NCI-H1694 (cell line): ENCODE measurements around the gene SVBP.
"Not testable (repeated sequence)": the region's sequence is repeated elsewhere in the genome, so short reads cannot be mapped to it uniquely, and the experiment has no call there.

ENCODE experiments used
- DNase-seq: peaks from one replicate; lab custom pipeline; 2025; lab: John Stamatoyannopoulos, UW

SVBP gene

DNA sequence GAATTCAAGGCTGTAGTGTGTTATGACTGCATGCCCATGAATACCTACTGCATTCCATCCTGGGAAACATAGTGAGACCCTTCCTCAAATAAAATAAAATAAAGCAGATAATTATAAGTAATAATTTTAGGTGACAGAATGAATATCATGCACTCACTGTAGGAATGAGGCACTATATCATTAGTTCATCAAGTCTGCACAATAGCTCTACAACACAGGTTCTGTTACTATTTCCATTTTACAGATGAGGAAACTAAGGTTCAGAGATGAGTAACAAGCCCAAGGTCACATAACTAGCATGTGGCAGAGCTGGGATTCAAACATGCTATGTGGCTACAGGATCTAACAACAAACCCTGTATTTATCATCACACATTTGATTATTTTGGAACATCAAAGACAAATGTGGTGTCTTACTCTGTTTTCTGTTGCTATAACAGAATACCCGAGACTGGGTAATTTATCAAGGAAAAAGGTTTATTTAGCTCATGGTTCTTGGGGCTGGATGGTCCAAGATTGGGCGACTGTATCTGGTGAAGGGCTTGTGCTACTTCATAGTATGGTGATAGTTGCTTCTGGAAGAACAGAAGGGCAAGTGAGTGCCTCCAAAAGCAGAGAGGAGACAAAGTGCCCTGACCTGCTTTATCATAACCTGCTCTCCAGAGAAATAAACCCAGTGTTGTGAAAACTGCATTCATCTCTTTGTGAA, 24.4 kb upstream of the SVBP start:
- DNase-seq = no peak

DNA sequence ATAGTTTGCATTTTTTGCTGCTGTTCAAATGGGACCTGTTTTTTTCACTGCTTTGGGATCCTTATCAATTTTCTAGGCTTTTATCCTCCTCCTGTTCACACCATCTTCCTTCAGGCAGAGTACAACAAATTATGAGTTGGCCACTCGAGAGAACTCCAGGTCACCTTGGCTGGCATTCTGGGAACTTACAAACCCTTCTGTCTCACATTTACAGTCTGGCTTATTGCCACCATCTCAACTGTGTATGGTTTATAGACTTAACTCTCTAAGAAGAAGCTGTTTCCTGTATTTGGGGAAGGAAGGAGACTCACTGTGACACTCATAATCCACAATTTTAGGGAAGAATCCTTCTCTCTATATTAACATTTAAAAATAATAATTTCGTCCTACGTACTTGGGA, 23.8 kb upstream of the SVBP start:
- DNase-seq = no peak

- DNase-seq = no peak
Observed at GRCh38 chr1:42838482-42839190, 21.4 kb upstream of the SVBP start.

DNA sequence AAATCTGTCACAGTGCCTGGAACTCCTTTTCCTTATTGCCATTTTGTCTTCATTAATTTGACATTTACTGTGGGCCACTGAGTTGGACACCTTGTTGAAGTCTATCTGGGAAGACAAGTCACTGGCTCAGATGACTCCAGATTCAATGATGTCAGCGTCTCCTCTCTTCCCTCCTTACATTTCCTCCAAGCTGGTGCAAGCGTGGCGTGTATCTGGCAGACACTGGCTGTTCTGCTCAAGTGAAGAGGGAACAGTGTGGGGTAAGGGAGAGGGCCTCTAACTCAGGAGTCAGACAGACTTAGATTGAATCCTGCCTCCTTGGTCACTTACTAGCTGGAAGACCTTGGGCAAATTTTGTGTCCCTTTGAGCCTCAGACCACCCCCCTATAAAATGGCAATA, 20.5 kb upstream of the SVBP start:
- no peak for DNase-seq

- no peak for DNase-seq
Observed at GRCh38 chr1:42835422-42835821, 18.2 kb upstream of the SVBP start.

DNA sequence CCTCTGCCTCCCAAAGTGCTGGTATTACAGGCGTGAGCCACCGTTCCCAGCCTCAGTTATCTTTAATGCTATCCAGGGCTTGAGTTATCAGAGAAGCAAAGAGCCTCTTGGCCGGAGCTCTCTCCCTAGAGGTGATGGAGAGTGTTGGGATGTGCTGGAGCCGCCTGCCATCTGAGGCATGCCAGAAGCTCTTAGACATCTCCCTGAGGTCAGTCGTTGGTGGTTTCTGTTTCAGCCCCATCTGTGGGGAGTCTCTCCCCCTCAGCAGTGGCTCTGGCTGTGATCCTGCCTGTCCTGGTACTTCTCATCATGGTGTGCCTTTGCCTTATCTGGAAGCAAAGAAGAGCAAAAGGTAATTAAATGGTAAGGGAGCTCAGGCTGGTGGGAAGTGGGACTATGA, 17.6 kb upstream of the SVBP start:
- DNase-seq = no peak

- DNase-seq = no peak
Observed at GRCh38 chr1:42833981-42834380, 16.8 kb upstream of the SVBP start.

- DNase-seq = no peak
Observed at GRCh38 chr1:42832641-42833240, 15.5 kb upstream of the SVBP start.

- no peak for DNase-seq
Observed at GRCh38 chr1:42831273-42831672, 14.1 kb upstream of the SVBP start.

DNA sequence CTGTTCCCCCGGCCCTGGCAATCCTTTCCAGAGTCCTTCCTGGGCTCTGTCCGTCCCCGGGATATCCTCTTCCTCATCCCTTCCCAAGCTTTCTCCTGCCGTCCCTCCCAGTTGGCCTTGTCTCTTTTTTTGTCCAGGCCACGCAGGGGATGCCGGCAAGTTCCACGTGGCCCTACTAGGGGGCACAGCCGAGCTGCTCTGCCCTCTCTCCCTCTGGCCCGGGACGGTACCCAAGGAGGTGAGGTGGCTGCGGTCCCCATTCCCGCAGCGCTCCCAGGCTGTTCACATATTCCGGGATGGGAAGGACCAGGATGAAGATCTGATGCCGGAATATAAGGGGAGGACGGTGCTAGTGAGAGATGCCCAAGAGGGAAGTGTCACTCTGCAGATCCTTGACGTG, 13.4 kb upstream of the SVBP start:
- DNase-seq = no peak

- no peak for DNase-seq
Observed at GRCh38 chr1:42825036-42825851, 8.0 kb upstream of the SVBP start.

DNA sequence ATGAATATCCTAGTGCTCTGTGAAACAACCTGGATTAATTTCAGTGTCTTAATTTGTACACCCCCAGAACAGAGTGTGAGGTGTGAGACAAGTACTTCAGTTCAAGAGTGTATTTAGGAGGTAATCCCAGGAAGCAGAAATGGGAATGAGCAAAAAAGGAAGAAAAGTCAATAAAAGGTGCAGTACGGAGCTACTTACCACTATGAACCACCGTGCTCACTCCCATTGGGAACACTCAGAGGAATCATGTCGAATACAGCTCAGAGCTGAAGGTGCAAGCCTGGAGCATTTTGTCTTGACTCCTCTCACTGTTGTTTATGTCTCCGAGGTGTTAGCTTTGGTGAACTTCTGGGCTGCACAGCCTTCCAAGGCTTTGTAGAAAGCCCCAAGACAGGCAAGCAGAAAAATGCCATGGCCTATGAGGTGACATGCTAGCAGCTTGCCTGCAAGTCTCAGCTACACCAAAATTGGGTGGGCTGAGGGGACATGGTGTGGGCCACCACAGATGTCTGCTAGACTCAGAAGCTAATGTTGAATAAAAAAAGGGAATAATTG, 7.4 kb upstream of the SVBP start:
- DNase-seq = no peak

DNA sequence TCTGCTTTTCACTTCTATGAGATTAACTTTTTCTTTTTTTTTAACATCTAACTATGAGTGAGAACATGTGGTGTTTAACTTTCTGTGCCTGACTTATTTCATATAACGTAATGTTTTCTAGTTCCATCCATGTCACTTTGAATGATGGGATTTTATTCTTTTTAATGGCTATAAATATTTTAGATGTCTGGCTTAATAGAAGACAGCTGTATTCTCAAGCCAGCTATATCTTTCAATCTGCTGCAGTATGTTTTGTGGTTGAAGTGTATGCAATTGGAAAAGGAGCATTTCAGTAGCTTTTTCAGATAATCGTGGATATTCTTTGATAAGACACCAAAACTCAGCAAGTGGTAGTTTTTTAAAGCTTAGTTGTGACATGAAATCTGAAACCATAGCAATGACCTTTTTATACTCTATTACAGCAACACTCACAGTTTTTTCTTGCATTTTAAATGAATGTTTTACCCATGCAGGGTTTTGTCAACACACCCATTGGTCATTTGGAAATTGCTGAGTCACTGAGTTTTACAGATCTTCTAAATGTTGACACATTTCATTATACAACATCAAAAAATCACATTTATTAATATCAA, 5.7 kb upstream of the SVBP start:
- no peak for DNase-seq

- no peak for DNase-seq
Observed at GRCh38 chr1:42821690-42822089, 4.5 kb upstream of the SVBP start.

DNA sequence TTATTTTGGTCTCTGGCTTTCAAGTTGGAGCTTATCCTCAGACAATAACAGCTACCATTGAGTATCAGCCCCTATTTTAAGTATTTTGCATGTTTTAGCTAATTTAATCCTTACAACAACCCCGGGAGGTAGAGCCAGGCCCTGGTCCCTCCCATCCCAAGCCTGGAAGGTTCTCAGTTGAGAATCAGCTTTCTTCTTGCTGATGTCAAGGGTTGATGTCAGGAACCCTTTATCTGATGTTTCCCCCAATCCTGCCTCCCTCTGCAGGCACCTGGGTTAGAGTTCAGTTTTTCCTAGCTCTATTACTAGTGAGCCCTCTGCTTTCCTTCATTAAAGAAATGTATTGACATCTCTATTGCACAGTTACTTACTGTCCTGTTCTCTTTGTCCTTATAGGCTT, 3.6 kb upstream of the SVBP start:
- no peak for DNase-seq

DNA sequence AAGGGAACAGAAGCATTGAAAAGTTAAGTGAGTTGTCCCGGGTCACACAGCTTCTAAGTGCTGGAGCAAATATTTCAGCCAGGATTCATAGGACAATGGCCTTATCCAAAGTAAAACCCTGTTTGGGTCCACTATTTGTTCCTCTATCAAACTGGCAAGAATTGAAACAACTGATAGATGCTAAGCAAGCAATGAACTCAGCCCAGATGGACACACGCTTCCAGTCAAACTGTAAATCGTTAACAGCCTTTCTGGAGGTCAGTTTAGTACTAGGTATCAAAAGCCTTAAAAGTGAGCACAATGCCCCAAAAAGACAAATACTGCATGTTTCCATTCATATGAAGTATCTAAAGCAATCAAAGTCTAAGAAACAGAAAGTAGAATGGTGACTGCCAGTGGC, 779 bp upstream of the SVBP start:
- DNase-seq = no peak

DNA sequence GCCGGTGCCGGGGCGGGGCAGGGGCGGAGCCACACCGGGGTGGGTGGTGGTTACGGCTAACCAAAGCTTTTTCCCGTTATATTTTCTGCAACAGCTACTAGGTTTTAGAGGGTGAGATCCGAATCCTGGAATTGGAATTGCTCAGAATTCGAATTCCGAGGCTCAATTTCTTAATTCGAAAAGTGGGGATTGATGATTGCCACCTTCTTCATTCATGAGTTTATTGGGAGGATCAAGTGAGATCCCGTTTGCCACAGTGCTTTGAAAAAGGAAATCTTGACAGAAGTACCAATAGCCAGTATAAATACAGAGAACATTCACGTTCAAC, 207 bp upstream of the SVBP start:
- DNase-seq = no peak

DNA sequence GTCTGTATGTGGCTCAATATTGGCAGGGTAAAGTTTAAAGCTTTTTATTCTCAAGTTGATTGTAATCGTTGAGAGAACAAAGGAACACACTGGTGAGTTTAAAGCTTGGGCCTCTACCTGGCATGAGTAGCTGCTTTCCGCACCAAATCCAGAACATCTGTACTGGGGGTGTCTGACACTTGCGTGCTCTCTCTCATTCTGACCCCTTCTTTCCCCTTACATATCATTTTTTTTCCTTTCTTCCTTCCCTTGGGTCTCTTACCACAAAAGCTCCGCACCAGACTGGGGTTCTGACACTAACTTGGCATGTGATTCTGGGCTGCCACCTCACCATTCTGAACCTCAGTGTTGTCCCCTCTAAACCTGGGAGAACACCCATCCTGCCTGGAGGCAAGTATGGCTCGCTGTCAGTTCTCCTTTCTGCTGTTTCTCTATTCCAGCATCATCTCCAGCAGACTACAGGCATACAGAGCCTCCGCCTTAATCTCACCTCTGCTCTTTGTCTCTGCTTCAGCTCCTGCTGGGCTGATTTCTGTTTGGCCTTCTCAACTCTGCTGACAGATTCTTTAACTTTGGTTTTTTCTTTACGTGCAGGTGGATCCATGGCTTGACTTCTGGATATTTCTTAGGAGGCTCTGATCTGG, 1.1 kb downstream of the SVBP start:
- no peak for DNase-seq

- not testable (repeated sequence) for DNase-seq
Observed at GRCh38 chr1:42814815-42815214, 2.4 kb downstream of the SVBP start.

DNA sequence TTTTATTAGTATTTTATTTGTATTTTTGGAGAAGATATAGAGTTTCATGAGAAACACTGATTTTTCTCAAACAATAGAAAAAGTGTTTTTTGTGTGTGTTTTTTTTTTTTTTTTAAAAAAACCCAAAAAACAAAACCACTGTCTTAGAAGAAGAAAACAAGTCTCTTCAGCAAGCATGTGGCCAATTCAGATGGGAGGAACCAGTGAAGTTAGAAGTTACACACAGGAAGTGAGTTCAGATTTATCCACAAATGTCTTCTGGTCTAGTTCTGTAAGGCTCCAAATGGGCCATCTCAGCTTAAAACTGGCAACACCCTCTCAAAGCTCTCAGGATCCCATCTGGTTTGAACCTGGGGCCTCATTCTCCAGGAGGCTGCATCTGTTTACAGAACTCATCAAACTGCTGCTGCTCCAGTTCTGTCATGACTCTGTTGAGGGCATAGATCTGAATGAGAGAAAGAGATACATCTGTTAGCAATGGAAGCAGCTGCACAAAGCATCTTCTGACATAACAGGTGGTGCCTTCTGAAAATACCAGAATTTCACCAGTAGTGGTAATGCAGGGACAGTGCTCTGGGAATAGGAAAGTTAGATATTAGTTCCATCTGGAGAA, 10.0 kb downstream of the SVBP start:
- DNase-seq = peak; percentile 79

DNA sequence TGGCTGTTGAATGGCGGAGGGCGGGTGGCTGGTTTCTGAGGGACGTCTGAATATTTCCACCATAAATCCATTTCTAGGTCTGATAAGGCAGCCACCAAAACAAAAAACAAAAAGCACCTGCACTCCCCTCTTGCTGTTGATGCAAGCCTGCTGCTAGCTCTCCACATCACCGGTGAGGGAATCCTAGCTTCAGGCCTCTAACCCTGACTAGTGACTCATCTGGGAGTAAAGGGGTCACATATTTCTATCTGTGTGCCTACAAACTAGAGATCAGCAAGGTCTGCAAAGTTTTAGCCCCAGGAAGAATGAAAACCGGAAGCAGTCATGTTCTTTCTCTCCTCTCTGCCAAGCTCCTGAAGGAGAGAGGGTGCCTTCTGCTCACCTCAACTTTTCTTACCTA, 10.6 kb downstream of the SVBP start:
- DNase-seq = no peak
